H1 (cell line): ENCODE measurements around the gene BTAF1. TPM values are rescaled to one million over a fixed set of nuclear protein-coding genes. Genes with fewer than 3 reads are reported as not detected.

Experiments
- CTCF ChIA-PET: fragments of 300-600 bp; sonication (Branson Sonifier 250); formaldehyde crosslinking; loops from one replicate; lab custom pipeline; 2021; ENCODE audit not compliant: partially characterized antibody; lab: Charles Lee
- POLR2A ChIA-PET: fragments of 300-600 bp; sonication (Branson Sonifier 250); formaldehyde crosslinking; loops from one replicate; lab custom pipeline; 2021; ENCODE audit warnings: inconsistent platforms; ENCODE audit not compliant: partially characterized antibody; lab: Charles Lee
- DNase-seq, 2 experiments: peaks; one replicate each; pipeline versions ENCODE4 v3.0.0 to v3.0.0-alpha.2; 2010 to 2022; ENCODE audit warnings: low spot score in 2 of 2, low read depth in 1 of 2, mixed read lengths in 1 of 2
- FAIRE-seq: peaks from 2 replicates; lab custom pipeline; 2011; peaks lifted over from hg19 to GRCh38; lab: Jason Lieb, UNC
- H2AFZ ChIP-seq: 2 replicates; pipeline ENCODE4 v1.8.1; 2012; ENCODE audit warnings: low read length, inconsistent platforms
- H2AK5ac ChIP-seq: 2 replicates; pipeline ENCODE4 v1.6.1; 2013; ENCODE audit warnings: low read depth, low read length
- H2BK120ac ChIP-seq: replicated peaks from 2 replicates; pipeline ENCODE3; 2013; ENCODE audit warnings: low read depth, low read length, inconsistent platforms
- H2BK12ac ChIP-seq: 2 replicates; pipeline ENCODE4 v1.6.1; 2013; ENCODE audit warnings: low read depth, low read length
- H2BK15ac ChIP-seq: 2 replicates; pipeline ENCODE4 v1.6.1; 2013; ENCODE audit warnings: low read length
- H2BK20ac ChIP-seq: 2 replicates; pipeline ENCODE4 v1.6.1; 2013; ENCODE audit warnings: low read length
- H2BK5ac ChIP-seq: 2 replicates; pipeline ENCODE4 v1.6.1; 2013; ENCODE audit warnings: low read depth, low read length
- H3K14ac ChIP-seq: 2 replicates; pipeline ENCODE4 v1.6.1; 2013; ENCODE audit warnings: inconsistent platforms; ENCODE audit not compliant: insufficient read length
- H3K18ac ChIP-seq: 2 replicates; pipeline ENCODE4 v1.6.1; 2013; ENCODE audit warnings: low read length; ENCODE audit errors: extremely low read depth
- H3K23ac ChIP-seq: 2 replicates; pipeline ENCODE4 v1.6.1; 2013; ENCODE audit warnings: inconsistent platforms; ENCODE audit not compliant: insufficient read length
- H3K23me2 ChIP-seq: 2 replicates; pipeline ENCODE4 v1.6.1; 2013; ENCODE audit warnings: low read depth, low read length
- H3K27ac ChIP-seq: 2 replicates; pipeline ENCODE4 v1.6.1; 2011; ENCODE audit warnings: low read depth, low read length, inconsistent platforms
- H3K27me3 ChIP-seq, 4 experiments: replicated peaks in 1 of 4; 1 replicate in 1 of 4; 2 replicates in 3 of 4; pipeline versions ENCODE4 v1.6.1 to v1.8.1; 2011 to 2013; ENCODE audit warnings: low read length in 3 of 4, mild to moderate bottlenecking in 3 of 4, inconsistent platforms in 2 of 4, mixed read lengths in 2 of 4, moderate library complexity in 1 of 4; ENCODE audit not compliant: control insufficient read depth in 3 of 4, insufficient read depth in 3 of 4; ENCODE audit errors: extremely low read depth in 1 of 4
- H3K36me3 ChIP-seq, 4 experiments: 2 replicates each; pipeline versions ENCODE4 v1.6.1 to v1.8.1; 2011 to 2013; ENCODE audit warnings: mild to moderate bottlenecking in 4 of 4, low read length in 3 of 4, moderate library complexity in 2 of 4, control low read depth in 1 of 4, inconsistent platforms in 1 of 4; ENCODE audit not compliant: insufficient read depth in 4 of 4, control insufficient read depth in 2 of 4
- H3K4ac ChIP-seq: replicated peaks from 2 replicates; pipeline ENCODE3; 2013; ENCODE audit warnings: low read length, low read depth, mixed read lengths, inconsistent platforms; ENCODE audit not compliant: insufficient read length
- H3K4me1 ChIP-seq, 4 experiments: replicated peaks in 1 of 4; 1 replicate in 1 of 4; 2 replicates in 3 of 4; pipeline versions ENCODE4 v1.6.1 to v1.8.1; 2011 to 2013; ENCODE audit warnings: low read length in 3 of 4, inconsistent platforms in 2 of 4, mixed read lengths in 1 of 4; ENCODE audit not compliant: insufficient read depth in 4 of 4, control insufficient read depth in 3 of 4
- H3K4me2 ChIP-seq, 2 experiments: 2 replicates each; pipeline versions ENCODE4 v1.6.1 to v1.8.1; 2011 to 2013; ENCODE audit warnings: low read depth in 2 of 2, low read length in 2 of 2, control low read depth in 1 of 2, inconsistent platforms in 1 of 2, mild to moderate bottlenecking in 1 of 2; ENCODE audit not compliant: insufficient read depth in 1 of 2
- H3K4me3 ChIP-seq, 4 experiments: fragments of 200-600, 300-600 bp in 1 of 4; sonication (generic), shearing (Covaris generic), sonication (Bioruptor Twin) in 1 of 4; 2 replicates each; pipeline versions ENCODE4 v1.5.1 to v1.8.1; 2011 to 2016; ENCODE audit warnings: low read length in 4 of 4, low read depth in 3 of 4, control low read depth in 2 of 4, inconsistent platforms in 2 of 4, mild to moderate bottlenecking in 2 of 4, mixed read lengths in 1 of 4, moderate library complexity in 1 of 4; ENCODE audit not compliant: insufficient read depth in 2 of 4; ENCODE audit errors: extremely low read depth in 1 of 4
- H3K56ac ChIP-seq: replicated peaks from 2 replicates; pipeline ENCODE3; 2013; ENCODE audit warnings: low read depth, mild to moderate bottlenecking, mixed read lengths, low read length, inconsistent platforms; ENCODE audit not compliant: insufficient read length
- H3K79me1 ChIP-seq: 2 replicates; pipeline ENCODE4 v1.6.1; 2013; ENCODE audit warnings: low read depth, low read length, control low read depth
- H3K79me2 ChIP-seq, 2 experiments: 2 replicates each; pipeline versions ENCODE4 v1.6.1 to v1.8.1; 2012 to 2013; ENCODE audit warnings: low read length in 2 of 2, mild to moderate bottlenecking in 2 of 2, inconsistent platforms in 1 of 2; ENCODE audit not compliant: insufficient read depth in 2 of 2, control insufficient read depth in 1 of 2
- H3K9ac ChIP-seq, 4 experiments: replicated peaks in 1 of 4; 1 replicate in 1 of 4; 2 replicates in 3 of 4; pipeline versions ENCODE4 v1.6.1 to v1.8.1; 2011 to 2013; ENCODE audit warnings: low read depth in 3 of 4, low read length in 3 of 4, control low read depth in 2 of 4, mild to moderate bottlenecking in 2 of 4, moderate library complexity in 2 of 4, inconsistent platforms in 1 of 4; ENCODE audit errors: extremely low read depth in 1 of 4
- H3K9me3 ChIP-seq, 2 experiments: 2 replicates each; pipeline versions ENCODE4 v1.6.1 to v1.8.1; 2012 to 2013; ENCODE audit warnings: mild to moderate bottlenecking in 2 of 2, moderate library complexity in 2 of 2, control low read depth in 1 of 2, inconsistent platforms in 1 of 2, low read depth in 1 of 2, low read length in 1 of 2, mixed read lengths in 1 of 2; ENCODE audit not compliant: insufficient read depth in 2 of 2
- H4K20me1 ChIP-seq, 2 experiments: replicated peaks in 1 of 2; 2 replicates each; pipeline versions ENCODE3 to v1.8.1; 2011 to 2013; ENCODE audit warnings: inconsistent platforms in 2 of 2, low read length in 2 of 2, mild to moderate bottlenecking in 1 of 2; ENCODE audit not compliant: insufficient read depth in 2 of 2, control insufficient read depth in 1 of 2
- H4K5ac ChIP-seq: 2 replicates; pipeline ENCODE4 v1.6.1; 2013; ENCODE audit warnings: low read length, low read depth, mixed read lengths, inconsistent platforms; ENCODE audit not compliant: insufficient read length
- H4K8ac ChIP-seq: 2 replicates; pipeline ENCODE4 v1.8.0; 2013; ENCODE audit warnings: mild to moderate bottlenecking, moderate library complexity, low read length, inconsistent platforms; ENCODE audit not compliant: insufficient read depth; ENCODE audit errors: extremely low read depth
- H4K91ac ChIP-seq: replicated peaks from 2 replicates; pipeline ENCODE3; 2013; ENCODE audit warnings: low read length, mixed read lengths, inconsistent platforms; ENCODE audit not compliant: insufficient read length
- BRCA1 ChIP-seq: IDR thresholded peaks from 2 replicates; pipeline ENCODE4 v1.6.1; 2012; ENCODE audit warnings: low read depth, low read length, improper control_type of control experiment
- EP300 ChIP-seq, 2 experiments: IDR thresholded peaks; 1 replicate in 1 of 2; 2 replicates in 1 of 2; pipeline ENCODE4 v1.6.1; 2011 to 2012; ENCODE audit warnings: low read depth in 2 of 2, low read length in 2 of 2, mild to moderate bottlenecking in 2 of 2, borderline replicate concordance in 1 of 2, inconsistent platforms in 1 of 2, moderate library complexity in 1 of 2
- FOSL1 ChIP-seq: IDR thresholded peaks from 2 replicates; pipeline ENCODE4 v1.6.1; 2011; ENCODE audit warnings: mild to moderate bottlenecking, low read depth, low read length, moderate library complexity; ENCODE audit not compliant: insufficient read depth
- HDAC6 ChIP-seq: IDR thresholded peaks from one replicate; pipeline ENCODE4 v1.7.1; 2012; ENCODE audit warnings: low read depth, mild to moderate bottlenecking, inconsistent platforms, low read length, moderate library complexity
- POLR2AphosphoS5 ChIP-seq: IDR thresholded peaks from 2 replicates; pipeline ENCODE4 v1.6.1; 2011; ENCODE audit warnings: low read depth, low read length
- RFX5 ChIP-seq: IDR thresholded peaks from 2 replicates; pipeline ENCODE4 v1.6.1; 2011; ENCODE audit warnings: low read depth, low read length, improper control_type of control experiment, borderline replicate concordance
- RXRA ChIP-seq: IDR thresholded peaks from 2 replicates; pipeline ENCODE4 v1.6.1; 2011; ENCODE audit warnings: low read depth, mild to moderate bottlenecking, low read length, moderate library complexity; ENCODE audit not compliant: insufficient read depth
- SIN3A ChIP-seq, 2 experiments: IDR thresholded peaks in 1 of 2; conservative IDR thresholded peaks in 1 of 2; 2 replicates each; pipeline ENCODE4 v1.6.1; 2011 to 2012; ENCODE audit warnings: low read length in 2 of 2, improper control_type of control experiment in 1 of 2, low read depth in 1 of 2, mild to moderate bottlenecking in 1 of 2
- TAF1 ChIP-seq: IDR thresholded peaks from 2 replicates; pipeline ENCODE4 v1.6.1; 2011; ENCODE audit warnings: mild to moderate bottlenecking, low read depth, low read length
- TAF7 ChIP-seq: optimal IDR thresholded peaks from 2 replicates; pipeline ENCODE3; 2011; ENCODE audit warnings: low read depth, mild to moderate bottlenecking, inconsistent platforms, low read length, moderate library complexity, borderline replicate concordance
- TCF12 ChIP-seq: IDR thresholded peaks from 2 replicates; pipeline ENCODE4 v1.6.1; 2011; ENCODE audit warnings: low read depth, mild to moderate bottlenecking, low read length
- YY1 ChIP-seq: IDR thresholded peaks from 2 replicates; pipeline ENCODE4 v1.6.1; 2011; ENCODE audit warnings: low read depth, mild to moderate bottlenecking, low read length
- WGBS, 2 experiments: shearing (Covaris generic) in 1 of 2; methylation state at CpG; one replicate each; pipeline versions ENCODE4 v1.1.6 to v1.1.7; 2013 to 2015; ENCODE audit warnings: low lambda C conversion rate in 2 of 2, mixed read lengths in 2 of 2, inconsistent platforms in 1 of 2, low coverage in 1 of 2, missing lambda C conversion rate in 1 of 2; ENCODE audit not compliant: insufficient replicate concordance in 2 of 2, insufficient coverage in 1 of 2, insufficient read length in 1 of 2; ENCODE audit errors: extremely low coverage in 1 of 2, missing lambda C conversion rate in 1 of 2; 5-methylcytosine and 5-hydroxymethylcytosine counted together
- polyA plus RNA-seq, 7 experiments: library from polyadenylated mRNA; depleted of rRNA in 3 of 7; stranded (reverse) in 5 of 7; unstranded in 2 of 7; fragments of >200 nt in 5 of 7; fragments of 200-250 nt in 2 of 7; gene quantifications; 1 replicate in 5 of 7; 2 replicates in 1 of 7; 4 replicates in 1 of 7; pipeline versions ENCODE4 v1.2.1 to v1.2.3, GENCODE V29; 2011 to 2013; ENCODE audit warnings: missing spikeins in 2 of 7, mixed read lengths in 2 of 7
- total RNA-seq: library from RNA; stranded (reverse); fragmentation: NEBNext Ultra II Directional; extraction: Animal tissue kit (Norgen Biotek cat#: 25700); gene quantifications from 2 replicates; pipeline ENCODE4 v1.2.1, GENCODE V29; 2021

BTAF1 gene
- total and polyA plus RNA-seq, 2 of the 8 experiments (the other 6 are each of a cell fraction or from before 2014, with no cell fraction given) = 24.5 to 39.1 TPM

DNA sequence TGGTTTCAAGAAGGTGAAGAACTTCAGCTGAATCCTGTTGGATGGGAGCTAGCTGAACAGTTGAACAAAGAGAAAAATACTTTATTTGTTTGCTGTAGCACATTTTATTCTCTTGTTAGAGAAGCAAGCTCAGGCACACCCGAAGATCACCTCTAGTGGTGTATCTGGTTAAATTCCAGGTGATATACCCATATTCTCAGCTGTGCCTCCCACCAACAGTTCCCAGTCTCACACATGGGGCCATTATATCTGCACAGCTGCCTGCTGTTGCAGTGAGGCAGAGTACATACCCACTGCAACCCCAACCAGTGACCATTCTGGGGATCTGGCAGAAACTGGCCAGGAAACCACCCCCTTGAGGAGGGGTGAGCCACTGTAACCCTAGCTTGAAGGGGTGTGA lies 9.2 kb downstream of the BTAF1 start:
- no peak for DNase-seq
- no peak overlapping the region for H3K4me3 ChIP-seq
- H2BK12ac ChIP-seq = no peak overlapping the region
- H3K4me1 ChIP-seq = no peaks in the 10 kb centered on the region
- no peak overlapping the region for H2AFZ ChIP-seq
- H2BK5ac ChIP-seq = no peak overlapping the region
- no peak overlapping the region for H3K4me2 ChIP-seq
- no peak overlapping the region for H3K14ac ChIP-seq
- no peak overlapping the region for H2BK120ac ChIP-seq
- H3K9me3 ChIP-seq = no peaks in the 10 kb centered on the region
- no peak overlapping the region for H3K18ac ChIP-seq
- 100% methylated on average over 1 of the region's 1 CpG; no CpG with 5 or more reads in 1 of the 2 experiments for WGBS, 2 experiments
- ChIA-PET POLR2A (interaction anchor here (1.9 kb wide), 1 partner anchor 9 kb away, joined by 6 read pairs; the partner anchor contains the start of gene BTAF1), CTCF (interaction anchor here (0.7 to 2.6 kb wide), 5 partner anchors 8 to 62 kb away, joined by 3 to 11 read pairs (median 3); partner anchors contain the start of gene BTAF1)
- H3K36me3 ChIP-seq = peaks cover 0 to 37% (median 18%) of the 10 kb centered on the region in 4 experiments; a peak in 5 of 8 replicates
- peaks cover 13 to 17% of the 10 kb centered on the region in 2 experiments for H4K20me1 ChIP-seq
- H3K23ac ChIP-seq = no peak overlapping the region
- no peak overlapping the region for H4K91ac ChIP-seq
- H3K9ac ChIP-seq = no peak overlapping the region
- no peak overlapping the region for H2BK20ac ChIP-seq
- H2BK15ac ChIP-seq = no peak overlapping the region
- no peak overlapping the region for H2AK5ac ChIP-seq
- no peak overlapping the region for H3K27ac ChIP-seq
- no peaks in the 10 kb centered on the region for H3K23me2 ChIP-seq
- no peak for TF ChIP-seq RXRA
- no peak for TF ChIP-seq EP300 (IDR thresholded peaks at IDR 0.05; ENCODE audit: borderline replicate concordance in 1 of 2, low read depth in 2 of 2, low read length in 2 of 2)
- no peak for TF ChIP-seq SIN3A (conservative IDR thresholded peaks at IDR 0.05 in 1 of 2, IDR thresholded peaks at IDR 0.05 in 1 of 2; ENCODE audit: low read depth in 1 of 2, low read length in 2 of 2)
- TF ChIP-seq TAF1 = no peak
- no peak for TF ChIP-seq HDAC6
- TF ChIP-seq TCF12 = no peak
- TF ChIP-seq RFX5 = no peak
- no peak for TF ChIP-seq BRCA1
- TF ChIP-seq TAF7 = no peak
- no peak for TF ChIP-seq FOSL1
- no peak for TF ChIP-seq POLR2AphosphoS5
- TF ChIP-seq YY1 = no peak
- TF ChIP-seq, all 59 proteins: peak for 0
- no peak overlapping the region for H3K4ac ChIP-seq
- H3K79me2 ChIP-seq = peaks cover 9 to 90% of the 10 kb centered on the region in 2 experiments; a peak in 3 of 4 replicates
- H3K56ac ChIP-seq = no peak overlapping the region
- no peak overlapping the region for H4K8ac ChIP-seq
- H3K79me1 ChIP-seq = peaks cover 8% of the 10 kb centered on the region
- no peak overlapping the region for H4K5ac ChIP-seq
- FAIRE-seq = no peak
- no peaks in the 10 kb centered on the region for H3K27me3 ChIP-seq
